EL (cell line): Measurements from ENCODE around the gene CCDC178.

Source experiments
- DNase-seq: peaks from one replicate; pipeline ENCODE4 v3.0.0-alpha.2; 2016

CCDC178 gene

GRCh38 chr18:33113416-33113815 is 327.1 kb downstream of the CCDC178 start:
- DNase-seq: no peak

- DNase-seq: no peak
These were observed 333.0 kb downstream of the CCDC178 start for GRCh38 chr18:33107511-33107910.

GRCh38 chr18:33101316-33101715 is 339.2 kb downstream of the CCDC178 start:
- DNase-seq: no peak

DNA sequence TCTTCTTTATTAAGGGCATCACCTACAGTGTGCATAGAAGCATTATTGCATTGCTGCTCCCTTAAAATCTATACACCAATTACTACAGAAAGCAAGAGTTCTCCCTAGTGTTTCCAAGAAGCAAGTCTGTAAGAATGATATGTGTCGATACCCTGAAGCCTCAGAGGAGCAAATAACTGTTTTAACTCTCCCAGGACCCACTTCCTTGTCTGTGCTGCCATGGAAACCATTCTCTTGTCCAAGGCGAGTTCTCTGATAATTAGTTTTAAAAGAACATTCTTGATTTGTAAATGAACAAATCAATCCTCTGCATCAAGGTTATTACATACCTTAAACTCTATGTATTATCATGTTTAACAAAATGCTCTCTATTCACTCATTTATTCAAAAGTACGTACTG is 340.9 kb downstream of the CCDC178 start:
- DNase-seq: no peak

DNA sequence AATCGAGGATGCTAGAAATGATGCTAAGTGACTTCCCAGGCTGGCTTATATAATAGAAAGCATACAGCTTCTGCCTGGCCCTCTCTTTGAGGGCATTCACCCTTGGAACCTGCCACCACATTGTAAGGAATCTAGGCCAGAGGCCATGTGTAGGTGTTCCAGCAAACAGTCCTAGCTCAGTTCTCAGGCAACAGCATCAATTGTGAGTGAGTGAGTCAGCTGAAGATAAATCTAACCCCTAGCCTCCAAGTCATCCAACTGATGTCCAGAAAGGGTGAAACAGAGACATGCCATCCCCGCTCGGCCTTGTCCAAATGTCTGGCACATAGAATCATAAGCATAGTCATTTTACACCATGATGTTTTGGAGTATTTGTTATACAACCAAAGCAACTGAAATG is 343.4 kb downstream of the CCDC178 start:
- DNase-seq: no peak

DNA sequence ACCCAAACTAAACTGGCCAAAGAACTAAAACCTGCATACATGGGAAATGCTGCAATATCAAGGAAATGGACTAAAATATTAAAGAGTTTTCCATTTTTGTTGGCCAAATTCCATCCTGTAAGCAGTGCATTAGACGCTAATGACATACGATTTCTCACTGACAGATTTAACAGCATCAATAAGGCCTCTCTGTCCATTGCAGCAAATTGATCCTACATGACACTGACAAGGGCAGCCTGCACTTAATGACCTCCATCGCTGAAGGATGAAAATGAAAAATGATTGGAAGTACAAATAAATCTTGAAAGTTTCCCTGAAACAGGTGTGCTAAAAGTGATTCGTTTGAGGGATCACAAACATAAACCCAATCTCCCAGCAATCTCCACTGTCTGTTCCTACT is 350.1 kb downstream of the CCDC178 start:
- DNase-seq: no peak

DNA sequence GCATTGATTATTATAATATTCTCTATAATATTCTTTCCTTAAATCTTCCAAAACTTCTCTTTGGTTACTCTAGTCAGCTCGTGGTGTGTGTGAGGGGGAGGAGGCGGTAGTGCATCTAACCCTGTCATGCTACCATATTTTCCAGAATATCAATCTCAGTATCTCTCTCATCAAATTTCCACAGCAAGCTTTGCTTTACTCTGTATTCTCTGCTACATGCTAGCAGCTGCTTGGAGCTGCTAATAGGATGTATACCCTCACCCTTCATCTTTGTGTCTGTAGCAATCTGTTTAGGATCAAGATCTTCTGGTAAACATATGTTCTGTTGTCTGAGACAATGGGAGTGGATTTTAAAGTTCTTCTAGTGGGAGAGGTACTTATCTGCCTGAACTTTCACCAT is 363.9 kb downstream of the CCDC178 start:
- DNase-seq: no peak

GRCh38 chr18:33074125-33074524 is 366.4 kb downstream of the CCDC178 start:
- DNase-seq: no peak

DNA sequence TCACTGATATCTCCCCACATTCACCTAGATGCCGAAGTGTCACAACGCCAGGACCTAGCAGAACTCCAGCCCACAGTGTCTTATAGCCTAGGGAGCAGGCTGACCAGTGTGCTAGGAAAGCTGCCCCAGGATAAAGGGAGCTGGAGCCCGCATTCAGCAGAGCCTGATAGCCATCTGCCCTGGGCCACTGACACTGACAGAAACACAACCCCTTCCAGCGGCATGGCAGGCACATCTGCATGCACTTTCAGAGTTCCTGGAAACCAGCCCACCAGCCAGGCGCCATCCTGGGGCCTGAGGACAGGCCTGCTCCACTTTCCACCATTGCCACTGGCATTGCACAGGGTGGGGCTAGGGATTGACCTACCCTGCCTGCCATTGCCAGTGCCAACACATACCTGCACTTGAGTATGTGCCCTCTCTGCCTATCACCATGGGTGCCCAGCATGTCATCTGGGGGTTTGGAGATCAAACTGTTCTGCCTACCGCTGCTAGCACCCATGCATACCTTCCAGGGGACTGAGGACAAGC is 377.6 kb downstream of the CCDC178 start:
- DNase-seq: no peak

- DNase-seq: no peak
These were observed 387.6 kb downstream of the CCDC178 start for GRCh38 chr18:33052886-33053285.

- DNase-seq: no peak
These were observed 389.1 kb downstream of the CCDC178 start for GRCh38 chr18:33051407-33051806.

DNA sequence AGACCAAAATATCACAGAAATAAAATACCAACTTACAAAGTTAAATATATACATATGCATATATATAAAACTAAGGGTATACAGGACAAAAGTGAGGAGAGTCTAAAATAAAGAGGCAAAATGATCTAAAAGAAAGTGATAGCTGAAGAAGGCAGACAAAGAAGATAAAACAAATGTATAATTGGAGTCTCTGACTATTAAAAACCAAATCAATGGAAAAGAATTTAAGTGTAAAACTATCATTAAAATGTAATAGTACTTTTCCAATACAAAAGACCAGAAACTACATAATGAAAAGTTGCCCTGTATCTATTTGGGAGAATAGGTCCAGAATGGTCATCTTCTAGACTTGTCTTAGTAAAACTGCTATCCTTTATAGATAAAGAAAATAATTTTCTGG is 400.3 kb downstream of the CCDC178 start:
- DNase-seq: no peak

- DNase-seq: no peak
These were observed 405.6 kb downstream of the CCDC178 start for GRCh38 chr18:33034945-33035344.

GRCh38 chr18:33034212-33034611 is 406.3 kb downstream of the CCDC178 start:
- no peak for DNase-seq

DNA sequence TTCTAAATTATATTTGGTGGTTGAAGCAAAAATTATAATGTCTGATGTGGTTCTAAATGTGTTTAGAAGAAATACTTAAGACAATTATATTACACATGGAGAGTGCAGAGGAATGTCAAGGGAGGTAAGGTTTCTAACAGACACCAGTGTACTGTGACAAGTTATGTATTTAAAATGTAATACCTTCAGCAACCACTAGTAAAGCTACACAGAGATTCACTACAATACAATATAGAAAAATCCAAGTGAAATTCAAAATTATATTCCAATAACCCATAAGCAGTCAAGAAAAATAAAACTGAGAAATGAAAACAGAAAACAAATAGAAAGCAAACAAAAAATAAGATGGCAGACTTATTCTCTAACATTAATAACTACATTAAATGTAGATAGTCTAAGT is 418.2 kb downstream of the CCDC178 start:
- DNase-seq: no peak

DNA sequence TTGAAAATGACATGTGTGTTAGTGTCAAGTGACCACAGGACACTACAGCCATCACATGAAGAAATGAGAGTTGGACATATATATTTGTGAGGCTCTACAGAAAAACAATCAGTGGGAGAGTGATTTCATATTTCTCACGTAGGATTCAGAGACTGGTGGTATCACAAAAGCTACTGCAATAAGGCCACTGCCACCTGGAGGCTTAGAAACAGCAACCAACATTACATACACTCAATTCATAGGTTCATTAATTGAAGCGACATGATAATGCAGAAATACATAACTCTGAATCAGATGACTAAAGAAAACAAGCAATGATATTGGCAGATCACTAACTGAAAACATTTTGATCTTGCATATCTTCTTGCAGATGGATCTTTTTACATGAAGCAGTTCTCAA is 419.6 kb downstream of the CCDC178 start:
- DNase-seq: no peak

DNA sequence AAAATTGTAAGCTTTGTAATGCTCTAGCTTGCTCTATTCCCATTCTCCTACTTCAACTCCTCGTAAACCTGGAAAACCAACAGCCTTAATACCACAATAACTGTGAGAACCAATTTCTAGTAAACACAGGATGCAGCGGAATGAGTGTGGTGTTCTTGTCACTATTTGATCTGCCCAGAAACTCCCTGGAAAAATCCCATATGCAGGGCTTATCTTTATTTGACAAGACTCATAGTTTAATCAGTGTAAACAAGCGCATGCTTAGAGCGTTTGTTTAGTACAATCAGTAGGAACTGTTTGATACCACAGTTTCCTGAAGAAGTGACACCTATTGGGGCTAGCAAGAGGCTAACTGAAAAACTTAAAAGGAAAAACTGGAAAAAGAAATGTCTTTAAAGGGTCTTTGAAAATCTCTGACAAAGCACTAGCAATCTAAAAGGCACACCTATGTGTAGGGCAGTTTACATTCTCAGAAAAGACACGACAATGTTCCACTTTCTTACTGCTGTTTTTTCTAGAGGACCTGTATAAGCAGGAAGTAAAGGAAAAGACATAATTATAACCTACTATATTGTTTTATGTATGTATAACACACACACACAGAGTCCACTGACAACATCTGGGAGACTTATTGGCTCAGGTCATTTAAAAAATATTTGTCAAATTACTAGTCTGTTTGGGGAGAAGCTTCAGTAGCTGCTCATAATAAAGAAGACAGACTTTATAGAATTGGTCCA is 426.3 kb downstream of the CCDC178 start:
- no peak for DNase-seq

- no peak for DNase-seq
These were observed 430.4 kb downstream of the CCDC178 start for GRCh38 chr18:33010149-33010548.

DNA sequence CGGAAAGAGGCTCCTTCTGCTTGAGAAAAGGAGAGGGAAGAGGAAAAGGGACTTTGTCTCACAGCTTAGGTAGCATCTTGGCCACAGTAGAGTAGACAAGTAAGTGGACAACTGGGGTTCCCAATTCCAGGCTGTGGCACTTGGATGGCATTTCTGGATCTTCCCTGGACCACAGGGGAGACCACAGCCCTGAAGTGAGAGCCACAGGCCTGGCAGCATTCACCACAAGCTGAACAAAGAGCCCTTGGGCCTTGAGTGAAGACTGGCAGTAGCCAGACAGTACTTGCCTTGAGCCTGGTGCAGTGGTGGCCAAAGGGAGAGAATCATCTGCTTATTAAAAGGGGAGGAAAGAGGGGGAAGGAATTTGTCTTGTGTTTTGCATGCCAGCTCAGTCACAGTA is 441.6 kb downstream of the CCDC178 start:
- DNase-seq: no peak

DNA sequence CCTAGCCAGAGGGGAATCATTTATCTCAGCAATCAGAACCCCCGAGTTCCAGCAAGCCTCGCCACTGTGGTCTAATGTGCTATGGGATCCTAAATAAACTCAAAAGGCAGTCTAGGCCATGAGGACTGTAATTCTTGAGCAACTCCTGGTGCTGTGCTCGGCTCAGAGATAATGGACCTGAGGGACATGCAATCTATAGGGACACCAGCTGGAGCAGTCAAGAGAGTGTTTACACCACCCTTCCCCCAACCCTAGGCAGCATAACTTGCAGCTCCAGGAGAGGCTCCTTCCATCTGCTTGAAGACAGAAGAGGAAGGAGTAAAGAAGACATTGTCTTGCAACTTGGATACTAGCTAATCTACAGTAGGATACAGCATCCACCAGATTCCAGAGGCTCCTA is 442.2 kb downstream of the CCDC178 start:
- DNase-seq: no peak

DNA sequence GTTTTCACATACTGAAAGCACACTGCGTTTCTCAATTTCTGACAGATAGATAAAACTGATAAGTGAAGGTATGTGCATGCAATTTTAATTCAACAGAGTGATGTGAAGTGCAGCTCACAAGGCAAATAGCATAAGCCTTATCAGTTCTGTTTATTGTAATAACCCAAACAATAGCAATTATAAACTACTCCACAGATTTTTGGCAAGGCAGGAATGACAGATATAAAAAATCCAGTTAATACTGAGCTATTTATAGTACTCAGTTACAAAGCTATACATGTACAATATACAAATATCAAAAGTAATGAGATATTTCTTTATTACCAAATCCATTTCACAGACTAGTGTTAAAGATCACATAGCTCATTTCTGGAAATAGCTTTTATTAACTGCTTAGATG is 456.8 kb downstream of the CCDC178 start:
- DNase-seq: no peak

DNA sequence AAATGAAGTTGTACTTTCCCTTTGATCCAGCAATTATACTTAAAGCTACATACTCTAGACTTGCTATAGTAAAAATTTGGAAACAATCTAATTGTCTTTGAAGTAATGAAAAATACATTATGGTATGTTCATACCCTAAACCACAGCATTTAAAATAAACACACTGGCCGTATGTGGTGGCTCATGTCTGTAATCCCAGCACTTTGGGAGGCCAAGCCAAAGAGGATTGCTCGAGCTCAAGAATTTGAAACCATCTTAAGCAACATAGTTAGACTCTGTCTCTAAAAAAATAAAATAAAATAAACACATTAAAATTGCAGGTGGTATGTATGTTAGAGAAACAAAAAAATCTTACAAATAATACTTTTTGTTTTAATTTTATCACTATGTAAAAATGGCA is 459.6 kb downstream of the CCDC178 start:
- no peak for DNase-seq

GRCh38 chr18:32975501-32975900 is 465.0 kb downstream of the CCDC178 start:
- no peak for DNase-seq

GRCh38 chr18:32975163-32975436 is 465.4 kb downstream of the CCDC178 start:
- no peak for DNase-seq

- DNase-seq: no peak
These were observed 465.9 kb downstream of the CCDC178 start for GRCh38 chr18:32974421-32975162.
